H1 (cell line): Measurements from ENCODE around the gene DYNLT5. TPM values are rescaled to one million over a fixed set of nuclear protein-coding genes. Genes with fewer than 3 reads are reported as not detected.

Source experiments
- CTCF ChIA-PET: fragments of 300-600 bp; sonication (Branson Sonifier 250); formaldehyde crosslinking; loops from one replicate; lab custom pipeline; 2021; ENCODE audit not compliant: partially characterized antibody; lab: Charles Lee
- POLR2A ChIA-PET: fragments of 300-600 bp; sonication (Branson Sonifier 250); formaldehyde crosslinking; loops from one replicate; lab custom pipeline; 2021; ENCODE audit warnings: inconsistent platforms; ENCODE audit not compliant: partially characterized antibody; lab: Charles Lee
- DNase-seq, 2 experiments: peaks; one replicate each; pipeline versions ENCODE4 v3.0.0 to v3.0.0-alpha.2; 2010 to 2022; ENCODE audit warnings: low spot score in 2 of 2, low read depth in 1 of 2, mixed read lengths in 1 of 2
- FAIRE-seq: peaks from 2 replicates; lab custom pipeline; 2011; peaks lifted over from hg19 to GRCh38; lab: Jason Lieb, UNC
- H2AFZ ChIP-seq: 2 replicates; pipeline ENCODE4 v1.8.1; 2012; ENCODE audit warnings: low read length, inconsistent platforms
- H2AK5ac ChIP-seq: 2 replicates; pipeline ENCODE4 v1.6.1; 2013; ENCODE audit warnings: low read depth, low read length
- H2BK120ac ChIP-seq: replicated peaks from 2 replicates; pipeline ENCODE3; 2013; ENCODE audit warnings: low read depth, low read length, inconsistent platforms
- H2BK12ac ChIP-seq: 2 replicates; pipeline ENCODE4 v1.6.1; 2013; ENCODE audit warnings: low read depth, low read length
- H2BK15ac ChIP-seq: 2 replicates; pipeline ENCODE4 v1.6.1; 2013; ENCODE audit warnings: low read length
- H2BK20ac ChIP-seq: 2 replicates; pipeline ENCODE4 v1.6.1; 2013; ENCODE audit warnings: low read length
- H2BK5ac ChIP-seq: 2 replicates; pipeline ENCODE4 v1.6.1; 2013; ENCODE audit warnings: low read depth, low read length
- H3K14ac ChIP-seq: 2 replicates; pipeline ENCODE4 v1.6.1; 2013; ENCODE audit warnings: inconsistent platforms; ENCODE audit not compliant: insufficient read length
- H3K18ac ChIP-seq: 2 replicates; pipeline ENCODE4 v1.6.1; 2013; ENCODE audit warnings: low read length; ENCODE audit errors: extremely low read depth
- H3K23ac ChIP-seq: 2 replicates; pipeline ENCODE4 v1.6.1; 2013; ENCODE audit warnings: inconsistent platforms; ENCODE audit not compliant: insufficient read length
- H3K23me2 ChIP-seq: 2 replicates; pipeline ENCODE4 v1.6.1; 2013; ENCODE audit warnings: low read depth, low read length
- H3K27ac ChIP-seq: 2 replicates; pipeline ENCODE4 v1.6.1; 2011; ENCODE audit warnings: low read depth, low read length, inconsistent platforms
- H3K27me3 ChIP-seq, 4 experiments: replicated peaks in 1 of 4; 1 replicate in 1 of 4; 2 replicates in 3 of 4; pipeline versions ENCODE4 v1.6.1 to v1.8.1; 2011 to 2013; ENCODE audit warnings: low read length in 3 of 4, mild to moderate bottlenecking in 3 of 4, inconsistent platforms in 2 of 4, mixed read lengths in 2 of 4, moderate library complexity in 1 of 4; ENCODE audit not compliant: control insufficient read depth in 3 of 4, insufficient read depth in 3 of 4; ENCODE audit errors: extremely low read depth in 1 of 4
- H3K36me3 ChIP-seq, 4 experiments: 2 replicates each; pipeline versions ENCODE4 v1.6.1 to v1.8.1; 2011 to 2013; ENCODE audit warnings: mild to moderate bottlenecking in 4 of 4, low read length in 3 of 4, moderate library complexity in 2 of 4, control low read depth in 1 of 4, inconsistent platforms in 1 of 4; ENCODE audit not compliant: insufficient read depth in 4 of 4, control insufficient read depth in 2 of 4
- H3K4ac ChIP-seq: replicated peaks from 2 replicates; pipeline ENCODE3; 2013; ENCODE audit warnings: low read length, low read depth, mixed read lengths, inconsistent platforms; ENCODE audit not compliant: insufficient read length
- H3K4me1 ChIP-seq, 4 experiments: replicated peaks in 1 of 4; 1 replicate in 1 of 4; 2 replicates in 3 of 4; pipeline versions ENCODE4 v1.6.1 to v1.8.1; 2011 to 2013; ENCODE audit warnings: low read length in 3 of 4, inconsistent platforms in 2 of 4, mixed read lengths in 1 of 4; ENCODE audit not compliant: insufficient read depth in 4 of 4, control insufficient read depth in 3 of 4
- H3K4me2 ChIP-seq, 2 experiments: 2 replicates each; pipeline versions ENCODE4 v1.6.1 to v1.8.1; 2011 to 2013; ENCODE audit warnings: low read depth in 2 of 2, low read length in 2 of 2, control low read depth in 1 of 2, inconsistent platforms in 1 of 2, mild to moderate bottlenecking in 1 of 2; ENCODE audit not compliant: insufficient read depth in 1 of 2
- H3K4me3 ChIP-seq, 4 experiments: fragments of 200-600, 300-600 bp in 1 of 4; sonication (generic), shearing (Covaris generic), sonication (Bioruptor Twin) in 1 of 4; 2 replicates each; pipeline versions ENCODE4 v1.5.1 to v1.8.1; 2011 to 2016; ENCODE audit warnings: low read length in 4 of 4, low read depth in 3 of 4, control low read depth in 2 of 4, inconsistent platforms in 2 of 4, mild to moderate bottlenecking in 2 of 4, mixed read lengths in 1 of 4, moderate library complexity in 1 of 4; ENCODE audit not compliant: insufficient read depth in 2 of 4; ENCODE audit errors: extremely low read depth in 1 of 4
- H3K56ac ChIP-seq: replicated peaks from 2 replicates; pipeline ENCODE3; 2013; ENCODE audit warnings: low read depth, mild to moderate bottlenecking, mixed read lengths, low read length, inconsistent platforms; ENCODE audit not compliant: insufficient read length
- H3K79me1 ChIP-seq: 2 replicates; pipeline ENCODE4 v1.6.1; 2013; ENCODE audit warnings: low read depth, low read length, control low read depth
- H3K79me2 ChIP-seq, 2 experiments: 2 replicates each; pipeline versions ENCODE4 v1.6.1 to v1.8.1; 2012 to 2013; ENCODE audit warnings: low read length in 2 of 2, mild to moderate bottlenecking in 2 of 2, inconsistent platforms in 1 of 2; ENCODE audit not compliant: insufficient read depth in 2 of 2, control insufficient read depth in 1 of 2
- H3K9ac ChIP-seq, 4 experiments: replicated peaks in 1 of 4; 1 replicate in 1 of 4; 2 replicates in 3 of 4; pipeline versions ENCODE4 v1.6.1 to v1.8.1; 2011 to 2013; ENCODE audit warnings: low read depth in 3 of 4, low read length in 3 of 4, control low read depth in 2 of 4, mild to moderate bottlenecking in 2 of 4, moderate library complexity in 2 of 4, inconsistent platforms in 1 of 4; ENCODE audit errors: extremely low read depth in 1 of 4
- H3K9me3 ChIP-seq, 2 experiments: 2 replicates each; pipeline versions ENCODE4 v1.6.1 to v1.8.1; 2012 to 2013; ENCODE audit warnings: mild to moderate bottlenecking in 2 of 2, moderate library complexity in 2 of 2, control low read depth in 1 of 2, inconsistent platforms in 1 of 2, low read depth in 1 of 2, low read length in 1 of 2, mixed read lengths in 1 of 2; ENCODE audit not compliant: insufficient read depth in 2 of 2
- H4K20me1 ChIP-seq, 2 experiments: replicated peaks in 1 of 2; 2 replicates each; pipeline versions ENCODE3 to v1.8.1; 2011 to 2013; ENCODE audit warnings: inconsistent platforms in 2 of 2, low read length in 2 of 2, mild to moderate bottlenecking in 1 of 2; ENCODE audit not compliant: insufficient read depth in 2 of 2, control insufficient read depth in 1 of 2
- H4K5ac ChIP-seq: 2 replicates; pipeline ENCODE4 v1.6.1; 2013; ENCODE audit warnings: low read length, low read depth, mixed read lengths, inconsistent platforms; ENCODE audit not compliant: insufficient read length
- H4K8ac ChIP-seq: 2 replicates; pipeline ENCODE4 v1.8.0; 2013; ENCODE audit warnings: mild to moderate bottlenecking, moderate library complexity, low read length, inconsistent platforms; ENCODE audit not compliant: insufficient read depth; ENCODE audit errors: extremely low read depth
- H4K91ac ChIP-seq: replicated peaks from 2 replicates; pipeline ENCODE3; 2013; ENCODE audit warnings: low read length, mixed read lengths, inconsistent platforms; ENCODE audit not compliant: insufficient read length
- GABPA ChIP-seq: IDR thresholded peaks from 2 replicates; pipeline ENCODE4 v1.6.1; 2011; ENCODE audit warnings: mild to moderate bottlenecking, low read length, moderate library complexity, borderline replicate concordance; ENCODE audit not compliant: insufficient read depth
- KDM4A ChIP-seq: IDR thresholded peaks from one replicate; pipeline ENCODE4 v1.7.1; 2012; ENCODE audit warnings: low read depth, mild to moderate bottlenecking, moderate library complexity, low read length, inconsistent platforms; ENCODE audit not compliant: severe bottlenecking
- WGBS, 2 experiments: shearing (Covaris generic) in 1 of 2; methylation state at CpG; one replicate each; pipeline versions ENCODE4 v1.1.6 to v1.1.7; 2013 to 2015; ENCODE audit warnings: low lambda C conversion rate in 2 of 2, mixed read lengths in 2 of 2, inconsistent platforms in 1 of 2, low coverage in 1 of 2, missing lambda C conversion rate in 1 of 2; ENCODE audit not compliant: insufficient replicate concordance in 2 of 2, insufficient coverage in 1 of 2, insufficient read length in 1 of 2; ENCODE audit errors: extremely low coverage in 1 of 2, missing lambda C conversion rate in 1 of 2; 5-methylcytosine and 5-hydroxymethylcytosine counted together
- polyA plus RNA-seq, 7 experiments: library from polyadenylated mRNA; depleted of rRNA in 3 of 7; stranded (reverse) in 5 of 7; unstranded in 2 of 7; fragments of >200 nt in 5 of 7; fragments of 200-250 nt in 2 of 7; gene quantifications; 1 replicate in 5 of 7; 2 replicates in 1 of 7; 4 replicates in 1 of 7; pipeline versions ENCODE4 v1.2.1 to v1.2.3, GENCODE V29; 2011 to 2013; ENCODE audit warnings: missing spikeins in 2 of 7, mixed read lengths in 2 of 7
- total RNA-seq: library from RNA; stranded (reverse); fragmentation: NEBNext Ultra II Directional; extraction: Animal tissue kit (Norgen Biotek cat#: 25700); gene quantifications from 2 replicates; pipeline ENCODE4 v1.2.1, GENCODE V29; 2021

DYNLT5 gene
- total and polyA plus RNA-seq, 2 of the 8 experiments (the other 6 are each of a cell fraction or from before 2014, with no cell fraction given): 0.93 to 1.5 TPM

- Histone ChIP-seq H3K36me3 (no peaks in the 10 kb centered on the region), H2BK120ac (no peak overlapping the region), H3K79me2 (no peaks in the 10 kb centered on the region), H3K27ac (no peak overlapping the region), H3K14ac (no peak overlapping the region), H2BK12ac (no peak overlapping the region; the same call in 1 of the 2 replicates)
- POLR2A ChIA-PET: interaction anchor here (0.7 to 1.5 kb wide), 2 partner anchors 13 to 27 kb away, joined by 3 read pairs; no protein-coding TSS in a partner anchor
- no peak for TF ChIP-seq GABPA
- peak; percentile 38 for TF ChIP-seq KDM4A
- TF ChIP-seq, all 59 proteins: peak for 1
- H2AK5ac ChIP-seq: peak overlapping the region; percentile 71; the same call in 1 of the 2 replicates
- peak overlapping the region in 2 of 4 experiments; percentile 9 to 15; a peak in 1 of 7 replicates for H3K9ac ChIP-seq
- H4K91ac ChIP-seq: no peak overlapping the region
- FAIRE-seq (no peak), DNase-seq (no peak)
- H4K20me1 ChIP-seq: no peaks in the 10 kb centered on the region
- no peaks in the 10 kb centered on the region for H3K79me1 ChIP-seq
- no peak overlapping the region; the same call in 1 of the 2 replicates for H4K8ac ChIP-seq
- H3K4me2 ChIP-seq: peak overlapping the region; percentile 69 to 73
- WGBS, 2 experiments: 48% methylated on average over 18 of the region's 18 CpGs; no CpG with 5 or more reads in 1 of the 2 experiments
- no peaks in the 10 kb centered on the region for H3K9me3 ChIP-seq
- H3K4me3 ChIP-seq: peak overlapping the region; percentile 44 to 62 (median 46)
- H3K4ac ChIP-seq: no peak overlapping the region
- no peak overlapping the region for H3K23ac ChIP-seq
- H2BK15ac ChIP-seq: peak overlapping the region; percentile 62; the same call in 1 of the 2 replicates
- H3K27me3 ChIP-seq: peaks cover 1 to 10% (median 5%) of the 10 kb centered on the region in 4 experiments
- H3K4me1 ChIP-seq: peaks cover 0 to 8% (median 4%) of the 10 kb centered on the region in 4 experiments; a peak in 4 of 7 replicates
- H3K56ac ChIP-seq: no peak overlapping the region
- CTCF ChIA-PET: interaction anchor here (0.7 to 1.8 kb wide), 7 partner anchors 12 to 738 kb away, joined by 3 to 4 read pairs (median 4); no protein-coding TSS in a partner anchor
- peaks cover 9% of the 10 kb centered on the region for H3K23me2 ChIP-seq
- H2BK20ac ChIP-seq: no peak overlapping the region
- H2AFZ ChIP-seq: peak overlapping the region; percentile 44
- no peak overlapping the region; the same call in 1 of the 2 replicates for H3K18ac ChIP-seq
- H4K5ac ChIP-seq: no peak overlapping the region
- H2BK5ac ChIP-seq: no peak overlapping the region
Observed at GRCh38 chr1:66752671-66753371, 562 bp downstream of the DYNLT5 start.
